Measurements from ENCODE around the gene CPEB1.
"Not testable (repeated sequence)": the region's sequence is repeated elsewhere in the genome, so short reads cannot be mapped to it uniquely, and the experiment has no call there.

Gene CPEB1

DNA sequence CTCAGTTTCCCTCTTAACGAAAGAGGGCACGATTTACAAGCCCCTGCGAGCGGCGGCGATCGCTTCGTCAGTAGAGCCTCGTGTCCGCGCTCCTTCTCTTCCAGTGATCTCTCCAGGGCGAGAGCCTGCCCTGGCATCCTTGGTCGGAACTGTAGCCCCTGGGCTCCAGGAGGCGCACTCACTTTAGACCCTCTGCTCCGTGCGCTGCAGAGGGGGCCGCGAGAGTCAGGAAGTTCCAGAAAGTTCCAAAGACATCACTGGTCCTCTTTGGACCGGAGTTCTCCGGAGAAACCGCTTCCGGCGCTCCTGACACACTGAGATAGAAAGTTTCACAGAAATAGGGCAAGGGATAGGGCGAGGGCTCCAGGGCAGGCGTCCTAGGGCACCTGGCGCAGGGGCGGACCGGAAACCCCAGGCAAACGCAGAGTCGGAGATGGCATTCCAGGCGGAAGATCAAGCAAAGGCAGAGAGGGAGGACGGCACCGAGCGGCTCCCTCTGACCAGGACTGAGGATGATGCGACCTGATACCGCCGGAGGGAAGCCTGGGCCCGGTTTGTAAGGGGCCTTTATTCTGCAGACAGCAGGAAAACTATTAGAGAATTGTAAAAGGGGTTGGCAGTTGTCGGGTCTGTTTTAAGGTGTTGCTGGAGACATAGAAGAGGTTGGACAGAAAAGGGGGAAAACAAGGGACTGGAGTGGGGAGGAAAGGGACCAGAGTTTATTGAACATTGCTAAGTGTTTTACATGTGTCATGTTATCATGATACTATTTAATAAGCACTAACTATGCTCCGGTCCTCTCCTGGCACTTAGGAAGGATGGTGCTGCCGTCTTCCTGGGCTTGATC, 1.3 kb upstream of the CPEB1 start:
- no peak for FAIRE-seq

DNA sequence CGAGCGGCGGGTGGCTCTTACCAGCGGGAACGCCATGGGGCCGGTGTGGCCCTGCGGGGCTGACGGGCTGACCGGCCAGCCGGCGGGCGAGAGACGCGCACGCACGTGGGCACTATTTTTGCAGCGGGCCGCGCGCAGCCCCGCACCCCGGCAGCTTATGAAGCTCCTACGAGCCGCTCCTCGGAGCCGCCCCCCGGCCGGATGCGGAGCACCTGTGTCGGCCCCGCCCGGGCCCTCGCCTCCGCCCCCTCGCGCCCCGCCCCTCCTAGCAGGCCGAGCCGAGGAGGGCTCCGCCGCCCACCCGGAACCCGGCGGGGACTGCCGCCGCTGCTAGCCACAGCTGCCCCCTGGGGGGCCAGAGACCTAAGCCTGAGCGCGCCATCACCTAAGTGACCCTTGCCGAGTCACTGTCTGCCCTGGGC, 683 bp upstream of the CPEB1 start:
- no peak for FAIRE-seq

DNA sequence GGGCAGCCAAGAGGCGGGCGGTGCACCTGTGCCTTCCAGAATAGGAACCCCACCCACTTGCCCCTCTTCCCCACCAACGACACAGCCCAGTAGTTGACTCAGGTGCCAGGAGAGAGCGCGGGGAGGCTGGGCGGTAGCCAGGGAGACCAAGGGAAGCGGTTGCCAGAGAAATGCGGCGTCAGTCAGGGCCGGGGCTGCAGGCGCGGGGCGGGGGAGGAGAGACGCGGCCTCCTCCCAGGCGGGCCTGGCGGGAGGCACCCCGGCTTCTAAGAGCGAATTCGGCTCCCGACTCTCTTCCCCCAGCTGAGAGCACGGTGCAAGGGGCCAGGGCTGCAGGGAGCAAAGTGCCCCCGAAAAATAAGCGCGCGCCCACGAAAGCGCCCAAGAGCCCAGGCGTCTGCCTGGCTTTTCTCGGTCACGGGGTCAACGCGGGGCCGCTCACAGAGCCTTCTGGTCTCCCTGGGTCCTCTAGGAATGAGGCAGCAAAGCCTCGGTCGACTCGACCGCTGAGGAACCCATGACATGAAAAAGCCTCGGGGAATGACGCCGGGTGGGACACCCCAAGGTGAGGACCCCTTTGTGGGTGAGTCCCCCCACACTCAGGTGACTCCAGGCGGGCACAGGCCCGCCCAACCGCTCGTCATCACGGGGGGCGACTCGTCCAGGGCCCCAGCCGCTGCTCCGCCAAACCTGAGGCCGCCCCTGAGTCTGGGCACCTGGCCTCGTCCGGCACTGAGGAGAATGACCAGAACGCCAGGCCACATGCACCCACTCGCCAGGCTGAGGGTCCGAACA, 716 bp downstream of the CPEB1 start:
- FAIRE-seq = no peak

DNA sequence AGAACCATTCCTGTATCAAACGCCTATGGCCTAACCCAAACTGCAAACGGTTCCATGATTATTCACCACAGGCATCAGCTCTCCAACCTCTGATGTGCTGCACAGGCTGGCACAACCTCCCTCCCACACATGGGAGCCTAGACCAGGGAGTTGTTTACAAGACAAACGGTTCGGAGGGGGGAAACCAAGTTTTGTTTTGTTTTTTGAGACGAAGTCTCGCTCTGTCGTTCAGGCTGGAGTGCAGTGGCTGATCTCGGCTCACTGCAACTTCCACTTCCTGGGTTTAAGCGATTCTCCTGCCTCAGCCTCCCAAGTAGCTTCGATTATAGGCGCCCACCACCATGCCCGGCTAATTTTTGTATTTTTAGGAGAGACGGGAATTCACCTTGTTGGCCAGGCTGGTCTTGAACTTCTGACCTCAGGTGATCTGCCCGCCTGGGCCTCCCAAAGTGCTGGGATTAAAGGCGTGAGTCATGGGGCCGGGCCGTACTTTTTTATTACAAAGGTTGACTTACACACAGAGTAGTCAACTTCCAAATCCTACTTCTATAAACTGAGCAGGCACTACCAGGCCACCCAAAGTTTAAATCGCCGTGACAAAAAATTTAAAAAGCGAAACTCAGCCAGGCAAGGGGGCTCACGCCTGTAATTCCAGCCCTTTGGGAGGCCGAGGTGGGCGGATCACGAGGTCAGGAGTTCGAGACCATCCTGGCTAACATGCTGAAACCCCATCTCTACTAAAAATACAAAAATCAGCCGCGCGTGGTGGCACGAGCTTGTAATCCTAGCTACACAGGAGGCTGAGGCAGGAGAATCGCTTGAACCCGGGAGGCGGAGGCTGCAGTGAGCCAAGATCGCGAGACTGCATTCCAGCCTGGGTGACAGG, 2.0 kb downstream of the CPEB1 start:
- not testable (repeated sequence) for FAIRE-seq

DNA sequence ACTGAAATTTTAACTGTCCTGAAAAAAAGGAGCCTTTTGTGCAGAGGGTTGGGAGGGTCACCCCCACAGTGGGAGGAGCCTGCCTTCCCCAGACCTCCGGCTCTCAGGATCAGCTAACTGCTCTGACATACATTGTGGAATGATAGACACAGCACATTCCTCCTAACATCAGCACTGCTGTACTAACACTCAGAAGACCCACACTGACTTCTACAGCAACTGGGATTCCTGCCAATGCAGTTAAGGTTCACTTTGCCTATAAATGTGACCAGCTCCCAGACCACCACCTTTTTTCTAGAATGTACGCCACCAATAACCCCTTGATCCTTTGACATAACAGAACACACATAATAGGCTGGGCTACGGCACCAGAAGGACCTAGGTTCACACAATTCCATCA, 3.2 kb downstream of the CPEB1 start:
- no peak for FAIRE-seq

DNA sequence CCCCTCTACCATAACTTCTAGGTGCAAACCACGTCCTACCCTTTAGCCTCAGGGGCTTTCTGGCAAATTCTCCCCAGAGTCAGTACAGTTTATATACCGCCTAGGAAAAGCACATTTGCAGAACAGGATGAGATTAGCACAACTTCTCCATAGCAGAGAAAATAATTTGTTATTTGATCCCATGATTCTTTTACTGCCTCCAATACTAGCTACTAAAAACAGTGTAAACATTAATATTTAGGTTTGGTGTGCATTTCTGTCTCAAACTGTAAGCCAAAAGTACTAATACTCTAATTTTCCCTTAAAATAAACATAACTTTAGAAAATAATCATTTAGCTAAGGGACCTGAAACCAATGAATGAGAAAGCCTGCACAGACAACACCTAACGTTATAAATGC, 4.5 kb downstream of the CPEB1 start:
- no peak for FAIRE-seq

DNA sequence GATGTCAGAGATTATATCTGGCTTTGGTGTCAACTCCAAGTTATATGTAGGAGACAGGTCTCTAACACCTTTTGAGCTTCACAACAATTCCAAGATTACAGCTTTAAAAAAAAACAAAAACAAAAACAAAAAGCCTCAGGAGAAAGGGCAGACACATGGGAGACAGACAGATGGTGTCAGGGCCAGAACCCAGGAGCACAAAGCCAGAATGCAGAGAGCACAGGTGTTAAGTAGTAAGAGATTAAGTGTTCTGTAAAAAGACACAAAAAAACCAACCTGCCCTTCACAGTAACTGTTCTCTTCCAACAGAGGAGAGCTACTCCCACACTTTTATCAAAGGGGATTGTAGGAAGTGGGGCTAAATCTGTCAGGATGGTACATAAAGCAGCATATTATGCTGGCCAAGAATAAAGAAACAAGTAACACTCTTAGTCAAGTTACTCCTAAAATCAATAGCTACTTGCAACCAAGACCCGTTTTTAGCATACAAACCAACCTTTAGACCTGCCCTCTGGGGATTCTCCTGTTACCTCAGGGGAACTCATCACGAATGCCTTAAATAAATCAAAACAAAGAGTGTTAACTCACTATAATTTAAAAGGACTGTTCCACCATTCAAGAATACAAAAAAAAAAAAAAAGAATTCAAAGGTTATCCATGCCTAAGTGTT, 5.9 kb downstream of the CPEB1 start:
- FAIRE-seq = no peak

DNA sequence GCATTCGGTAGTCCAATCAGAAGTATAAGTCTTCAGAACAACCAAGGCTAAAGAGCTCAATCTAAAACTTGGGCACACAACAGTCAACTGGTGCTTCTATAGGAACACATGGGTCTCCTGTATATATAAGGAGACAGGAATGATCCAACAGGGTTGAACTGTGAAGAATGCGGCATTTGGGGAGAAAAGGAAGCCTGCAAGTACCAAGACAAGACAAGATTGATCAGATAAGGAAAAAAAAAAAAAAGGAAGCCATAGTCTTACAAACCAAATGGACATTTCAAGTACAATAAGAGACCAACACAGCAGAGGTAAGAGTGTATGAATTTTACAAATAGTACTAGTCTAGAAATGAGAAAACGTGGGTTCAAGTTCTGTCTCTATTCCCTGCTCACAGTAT, 6.5 kb downstream of the CPEB1 start:
- FAIRE-seq = no peak

DNA sequence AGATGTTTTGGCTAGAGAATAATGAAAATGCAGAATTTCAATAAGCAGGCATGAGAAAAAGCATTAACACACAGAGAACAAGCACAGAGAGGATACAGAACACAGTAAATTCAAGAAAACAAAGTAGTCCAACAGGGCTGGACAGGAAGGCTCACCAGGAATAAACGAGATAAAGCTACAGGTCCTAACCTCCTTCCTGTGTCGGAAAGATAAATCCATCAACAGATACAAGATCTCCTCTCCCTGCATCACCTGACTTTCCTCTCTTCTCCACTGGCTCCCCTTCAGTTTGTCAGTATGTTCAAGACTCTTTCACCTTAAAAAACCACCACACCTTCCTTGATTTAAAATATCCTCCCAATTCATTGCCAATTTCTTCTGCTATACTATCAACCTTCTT, 11.4 kb downstream of the CPEB1 start:
- no peak for FAIRE-seq

DNA sequence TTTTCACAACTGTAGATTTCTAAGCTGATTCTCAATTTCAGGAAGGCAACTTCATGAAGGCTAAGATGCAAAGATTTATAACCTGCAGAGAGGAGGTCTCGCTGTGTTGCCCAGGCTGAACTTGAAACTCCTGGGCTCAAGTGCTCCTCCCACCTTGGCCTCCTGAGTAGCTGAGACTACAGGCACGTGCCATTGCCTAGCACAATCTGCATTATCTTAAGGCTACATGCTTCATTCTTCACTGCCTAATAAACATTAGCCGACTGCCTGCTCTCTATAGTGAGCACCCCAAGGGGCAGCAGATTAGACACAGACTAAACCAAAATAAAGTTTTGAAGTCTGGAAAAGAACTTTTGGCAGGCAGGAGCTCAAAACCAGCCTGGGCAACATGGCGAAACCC, 17.1 kb downstream of the CPEB1 start:
- no peak for FAIRE-seq

DNA sequence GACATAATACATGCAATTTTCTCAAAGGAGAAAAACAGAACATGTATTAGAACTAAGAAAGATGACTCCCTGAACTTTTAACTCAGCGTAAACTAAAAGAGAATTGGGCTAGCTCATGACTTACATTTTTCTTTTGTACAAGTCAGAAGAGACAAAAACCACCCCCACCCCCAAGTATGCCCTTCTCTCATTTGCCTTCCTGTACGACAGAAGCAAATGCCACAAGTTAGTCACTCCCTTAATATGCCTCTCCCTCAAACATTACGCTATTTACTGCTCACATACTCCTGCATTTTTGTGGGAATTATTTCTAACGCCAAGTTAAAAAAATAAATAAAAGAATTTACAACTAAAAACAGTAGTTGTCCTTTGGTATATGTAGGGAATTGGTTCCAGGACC, 22.0 kb downstream of the CPEB1 start:
- FAIRE-seq = no peak

DNA sequence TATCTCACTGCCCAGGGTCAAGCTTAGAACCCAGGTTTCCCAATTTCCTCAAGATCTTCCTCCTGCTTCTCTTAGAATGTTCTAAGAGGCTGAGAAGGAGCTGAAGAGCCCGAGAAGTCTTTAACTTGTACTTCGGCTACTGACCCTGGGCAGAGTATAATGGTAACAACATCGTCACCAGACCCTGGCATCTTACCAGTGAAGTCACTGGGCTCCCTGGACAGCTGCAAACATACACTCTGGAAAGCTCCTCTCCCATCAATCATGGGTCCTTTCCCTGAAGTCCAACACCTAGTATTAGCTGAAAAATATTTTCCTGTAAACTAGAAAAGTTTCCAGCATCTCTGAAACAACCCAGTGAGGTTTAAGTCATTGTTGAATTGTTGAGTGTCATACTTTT, 22.7 kb downstream of the CPEB1 start:
- FAIRE-seq = no peak

DNA sequence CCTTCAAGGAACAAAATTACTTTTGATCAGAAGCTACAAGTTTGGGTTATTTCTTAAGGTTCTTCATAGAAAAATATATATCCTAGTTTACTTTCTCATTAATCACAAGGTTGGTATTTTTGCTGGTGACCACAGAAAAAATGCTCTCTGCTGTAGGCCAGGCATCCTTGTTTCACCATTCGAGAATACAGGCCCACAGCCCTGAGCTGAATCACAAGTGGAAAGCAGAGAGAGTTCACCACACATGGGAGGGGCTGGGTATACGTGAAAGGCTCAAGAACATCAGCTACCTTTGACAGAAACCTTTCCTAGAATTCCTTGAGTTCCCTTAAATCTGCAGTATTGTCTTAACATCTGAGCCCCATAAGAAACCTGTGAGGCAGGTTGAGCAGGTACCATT, 23.2 kb downstream of the CPEB1 start:
- no peak for FAIRE-seq

DNA sequence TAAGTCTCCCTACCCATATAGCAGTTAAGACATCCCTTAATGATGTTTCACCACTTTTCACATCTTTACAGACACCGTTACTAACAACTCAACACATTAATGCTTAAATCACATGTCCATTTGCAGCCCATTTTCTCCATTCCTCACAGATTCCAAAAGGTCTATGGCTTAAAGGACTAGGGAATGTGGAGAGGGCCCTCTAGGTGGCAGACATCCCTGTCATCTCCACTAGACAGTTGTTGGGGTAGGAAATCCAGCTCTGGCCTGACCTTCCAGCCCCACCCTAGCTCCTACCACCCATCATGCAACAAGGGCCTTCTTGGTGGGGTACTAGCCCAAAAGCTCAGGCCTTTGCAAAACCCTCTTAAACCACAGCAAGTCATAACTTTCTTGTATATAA, 25.2 kb downstream of the CPEB1 start:
- FAIRE-seq = no peak

DNA sequence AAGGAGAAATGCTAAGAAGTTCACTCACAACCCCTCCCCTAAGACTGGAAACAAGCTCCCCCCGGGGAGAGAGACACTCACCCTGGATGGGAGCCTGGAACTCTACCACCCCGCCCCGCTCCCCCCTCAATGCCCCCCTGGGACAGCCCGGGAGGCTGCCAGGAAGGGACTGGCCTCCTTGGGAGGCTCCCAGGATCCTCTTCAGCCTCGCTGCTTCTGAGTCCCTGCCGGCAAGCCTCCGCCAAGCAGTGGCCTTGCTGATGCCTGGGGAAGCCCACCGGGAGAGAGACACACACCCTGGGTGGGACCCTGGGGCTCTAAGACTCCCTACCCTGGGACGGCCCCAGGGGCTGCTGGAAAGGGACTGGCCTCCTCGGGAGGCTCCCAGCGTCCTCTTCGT, 33.4 kb downstream of the CPEB1 start:
- no peak for FAIRE-seq

DNA sequence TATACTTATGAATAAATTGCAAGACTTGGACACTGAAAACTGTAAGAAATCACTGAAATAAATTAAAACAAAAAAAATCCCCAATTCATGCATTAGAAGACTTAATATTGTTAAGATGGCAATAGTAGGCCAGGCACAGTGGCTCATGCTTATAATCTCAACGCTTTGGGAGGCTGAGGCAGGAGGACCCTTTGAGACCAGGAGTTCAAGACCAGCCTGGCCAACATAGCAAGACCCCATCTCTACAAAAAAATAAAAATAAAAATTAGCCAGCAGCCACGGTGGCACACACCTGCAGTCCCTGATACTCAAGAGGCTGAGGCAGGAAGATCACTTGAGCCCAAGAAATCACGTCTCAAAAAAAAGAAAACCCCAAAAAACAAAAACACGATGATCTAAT, 35.8 kb downstream of the CPEB1 start:
- FAIRE-seq = no peak

DNA sequence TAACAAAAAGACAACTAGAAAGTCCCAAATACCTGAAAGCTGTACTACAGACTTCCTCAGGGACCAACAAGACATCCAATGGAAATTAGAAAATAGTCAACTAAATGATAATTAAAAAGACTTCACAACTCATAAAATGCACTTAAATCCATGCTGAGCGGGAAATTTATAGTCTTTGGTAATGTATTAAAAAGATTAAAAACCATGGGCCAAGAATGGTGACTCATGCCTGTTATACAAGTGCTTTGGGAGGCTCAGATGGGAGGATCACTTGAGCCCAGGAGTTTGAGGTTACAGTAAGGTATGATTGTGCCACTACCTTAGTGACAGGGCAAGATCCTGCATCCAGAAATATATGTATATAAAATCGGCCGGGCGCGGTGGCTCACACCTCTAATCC, 45.0 kb downstream of the CPEB1 start:
- no peak for FAIRE-seq

DNA sequence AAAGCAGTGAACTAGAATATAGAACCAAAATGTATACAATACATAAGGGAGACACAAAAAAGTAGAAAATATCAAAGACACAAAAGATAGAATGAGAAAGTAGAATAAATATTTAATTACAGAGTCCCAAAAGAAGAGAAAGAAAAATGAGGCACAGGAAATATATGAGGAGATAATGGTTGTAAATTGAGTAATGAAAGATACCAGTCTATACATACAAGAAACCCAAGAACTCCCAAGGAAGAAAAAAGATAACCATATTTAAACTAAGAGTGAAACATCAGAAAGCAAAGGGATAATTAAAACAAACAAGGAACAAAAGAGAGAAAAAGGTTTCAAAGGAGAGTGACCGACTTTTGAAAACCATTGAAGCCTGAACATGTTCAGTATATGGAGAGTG, 47.3 kb downstream of the CPEB1 start:
- FAIRE-seq = no peak

DNA sequence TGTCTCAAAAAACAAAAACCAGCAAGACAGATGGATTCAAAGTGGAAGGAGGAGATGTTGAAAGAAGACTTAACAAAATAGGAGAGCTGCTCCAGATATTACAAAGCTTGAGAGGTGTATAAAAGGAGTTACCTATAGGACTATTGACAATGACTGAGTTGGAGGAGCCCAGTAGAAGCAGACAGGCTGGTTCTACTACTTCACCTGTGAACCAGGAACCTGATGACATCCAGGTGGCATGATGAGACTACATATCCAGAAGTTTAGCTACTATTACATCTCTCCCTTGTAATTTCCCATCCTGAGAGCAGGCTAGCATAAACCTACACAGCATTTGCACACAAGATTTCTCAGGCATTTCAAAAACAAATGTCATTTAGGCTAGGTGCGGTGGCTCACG, 49.3 kb downstream of the CPEB1 start:
- no peak for FAIRE-seq

DNA sequence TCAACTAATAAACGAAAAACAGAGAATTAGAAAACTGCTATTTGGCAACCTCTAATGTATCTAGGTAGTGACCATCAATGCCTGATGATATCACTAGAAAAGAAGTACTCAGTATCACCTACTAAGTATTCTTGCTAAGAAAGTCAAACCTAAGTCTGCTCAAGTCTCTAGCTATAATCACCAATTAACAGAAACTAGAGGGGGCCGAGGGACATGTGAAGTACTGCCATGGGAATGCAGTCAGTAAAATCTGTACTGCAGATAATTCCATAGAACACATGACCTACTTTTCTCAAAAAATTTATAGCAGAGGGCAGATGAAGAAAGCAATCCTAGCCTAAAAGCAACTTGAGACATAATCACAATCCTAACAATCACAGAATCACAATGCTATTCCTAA, 51.4 kb downstream of the CPEB1 start:
- no peak for FAIRE-seq

DNA sequence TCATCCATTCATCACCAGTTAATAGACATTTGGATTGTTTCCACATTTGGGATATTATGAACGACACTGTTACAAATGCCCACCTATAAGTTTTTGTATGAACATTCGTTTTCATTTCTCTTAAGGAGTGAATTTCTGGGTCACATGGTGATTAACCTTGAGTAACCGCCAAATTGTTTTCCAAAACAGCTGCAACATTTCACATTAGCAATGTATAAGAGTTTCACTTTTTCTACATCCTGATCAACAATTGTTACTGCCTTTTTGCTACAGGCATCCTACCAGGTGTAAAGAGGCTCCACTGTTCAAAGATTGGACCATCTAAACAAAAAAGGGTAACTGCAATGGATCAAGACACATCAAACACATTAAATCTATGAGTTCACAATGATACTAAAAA, 52.0 kb downstream of the CPEB1 start:
- no peak for FAIRE-seq

DNA sequence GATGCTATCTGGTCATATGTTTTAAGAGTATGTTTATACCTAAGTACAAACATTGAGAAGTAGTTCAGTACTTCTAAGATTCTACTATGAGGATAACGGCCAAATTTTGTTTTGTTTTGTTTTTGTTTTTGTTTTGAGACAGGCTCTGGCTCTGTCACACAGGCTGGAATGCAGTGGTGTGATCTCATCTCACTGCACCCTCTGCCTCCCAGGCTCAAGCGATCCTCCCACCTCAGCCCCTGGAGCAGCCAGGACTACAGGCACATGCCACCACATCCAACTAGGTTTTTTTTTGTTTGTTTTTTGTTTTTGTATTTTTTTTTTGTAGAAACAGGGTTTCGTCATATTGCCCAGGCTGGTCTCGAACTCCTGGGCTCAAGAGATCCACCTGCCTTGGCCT, 59.4 kb downstream of the CPEB1 start:
- FAIRE-seq = no peak

DNA sequence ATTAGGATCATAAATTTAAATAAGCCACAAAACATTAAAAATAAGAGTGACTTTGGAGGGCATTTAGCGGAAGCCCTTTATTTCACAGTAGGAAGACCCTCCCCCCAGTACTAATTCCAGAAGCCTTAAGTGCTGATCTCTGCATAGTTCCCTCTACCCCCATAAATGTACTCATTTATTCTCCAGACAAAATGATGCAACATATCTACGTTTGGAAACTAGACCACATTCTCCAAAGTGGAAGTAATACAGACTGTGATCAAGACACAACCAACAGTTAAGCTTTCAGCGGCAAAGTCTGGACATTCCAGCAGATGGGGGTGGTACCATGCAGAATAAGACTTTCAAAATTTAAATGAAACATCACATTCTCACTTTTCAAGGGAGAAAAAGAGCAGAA, 62.1 kb downstream of the CPEB1 start:
- no peak for FAIRE-seq
